ENCODE results near the gene NAA20.

The NAA20 gene

GRCh38 chr20:20070871-20071726, 53.9 kb downstream of the NAA20 start:
- Histone ChIP-seq H3K9me3 (ENCODE audit: control insufficient read depth in 2 of 2, low read length in 2 of 2) (no peaks in the 10 kb centered on the region), H3K36me3 (ENCODE audit: control insufficient read depth in 2 of 2, insufficient read depth in 2 of 2, low read length in 2 of 2) (no peaks in the 10 kb centered on the region), H3K4me1 (ENCODE audit: control insufficient read depth in 2 of 2, insufficient read depth in 2 of 2, low read length in 2 of 2) (no peaks in the 10 kb centered on the region), H3K9ac (ENCODE audit: low read depth in 1 of 2, low read length in 2 of 2) (no peak overlapping the region), H3K27me3 (ENCODE audit: control insufficient read depth in 2 of 2, insufficient read depth in 2 of 2, low read length in 2 of 2) (peaks cover 5 to 8% of the 10 kb centered on the region in 2 donors), H3K27ac (ENCODE audit: low read depth in 2 of 2, low read length in 2 of 2) (no peak overlapping the region), H3K4me3 (ENCODE audit: low read length in 2 of 2) (no peak overlapping the region)

GRCh38 chr20:20073801-20074371, 56.7 kb downstream of the NAA20 start:
- Histone ChIP-seq H3K9me3 (ENCODE audit: control insufficient read depth in 2 of 2, low read length in 2 of 2) (no peaks in the 10 kb centered on the region), H3K9ac (ENCODE audit: low read depth in 1 of 2, low read length in 2 of 2) (no peak overlapping the region), H3K4me1 (ENCODE audit: control insufficient read depth in 2 of 2, insufficient read depth in 2 of 2, low read length in 2 of 2) (no peaks in the 10 kb centered on the region), H3K27ac (ENCODE audit: low read depth in 2 of 2, low read length in 2 of 2) (no peak overlapping the region), H3K36me3 (ENCODE audit: control insufficient read depth in 2 of 2, insufficient read depth in 2 of 2, low read length in 2 of 2) (no peaks in the 10 kb centered on the region), H3K27me3 (ENCODE audit: control insufficient read depth in 2 of 2, insufficient read depth in 2 of 2, low read length in 2 of 2) (peaks cover 5 to 9% of the 10 kb centered on the region in 2 donors), H3K4me3 (ENCODE audit: low read length in 2 of 2) (no peak overlapping the region)

- Histone ChIP-seq H3K9ac (ENCODE audit: low read depth in 1 of 2, low read length in 2 of 2) (no peak overlapping the region), H3K27ac (ENCODE audit: low read depth in 2 of 2, low read length in 2 of 2) (no peak overlapping the region), H3K9me3 (ENCODE audit: control insufficient read depth in 2 of 2, low read length in 2 of 2) (no peaks in the 10 kb centered on the region), H3K4me1 (ENCODE audit: control insufficient read depth in 2 of 2, insufficient read depth in 2 of 2, low read length in 2 of 2) (no peaks in the 10 kb centered on the region), H3K36me3 (ENCODE audit: control insufficient read depth in 2 of 2, insufficient read depth in 2 of 2, low read length in 2 of 2) (no peaks in the 10 kb centered on the region), H3K27me3 (ENCODE audit: control insufficient read depth in 2 of 2, insufficient read depth in 2 of 2, low read length in 2 of 2) (peaks cover 5 to 9% of the 10 kb centered on the region in 2 donors), H3K4me3 (ENCODE audit: low read length in 2 of 2) (no peak overlapping the region)
These were observed 57.9 kb downstream of the NAA20 start for GRCh38 chr20:20075032-20075431.

- no peaks in the 10 kb centered on the region for H3K9me3 ChIP-seq (ENCODE audit: control insufficient read depth in 2 of 2, low read length in 2 of 2)
- no peak overlapping the region for H3K4me3 ChIP-seq (ENCODE audit: low read length in 2 of 2)
- no peak overlapping the region for H3K9ac ChIP-seq (ENCODE audit: low read depth in 1 of 2, low read length in 2 of 2)
- no peaks in the 10 kb centered on the region for H3K36me3 ChIP-seq (ENCODE audit: control insufficient read depth in 2 of 2, insufficient read depth in 2 of 2, low read length in 2 of 2)
- no peaks in the 10 kb centered on the region for H3K4me1 ChIP-seq (ENCODE audit: control insufficient read depth in 2 of 2, insufficient read depth in 2 of 2, low read length in 2 of 2)
- no peak overlapping the region for H3K27ac ChIP-seq (ENCODE audit: low read depth in 2 of 2, low read length in 2 of 2)
- H3K27me3 ChIP-seq (ENCODE audit: control insufficient read depth in 2 of 2, insufficient read depth in 2 of 2, low read length in 2 of 2): peaks cover 5 to 9% of the 10 kb centered on the region in 2 donors
These were observed 59.3 kb downstream of the NAA20 start for GRCh38 chr20:20076297-20077065.

GRCh38 chr20:20078041-20078440, 60.9 kb downstream of the NAA20 start:
- H3K9me3 ChIP-seq (ENCODE audit: control insufficient read depth in 2 of 2, low read length in 2 of 2): no peaks in the 10 kb centered on the region
- H3K9ac ChIP-seq (ENCODE audit: low read depth in 1 of 2, low read length in 2 of 2): no peak overlapping the region
- H3K4me1 ChIP-seq (ENCODE audit: control insufficient read depth in 2 of 2, insufficient read depth in 2 of 2, low read length in 2 of 2): no peaks in the 10 kb centered on the region
- peaks cover 5 to 14% of the 10 kb centered on the region in 2 donors for H3K27me3 ChIP-seq (ENCODE audit: control insufficient read depth in 2 of 2, insufficient read depth in 2 of 2, low read length in 2 of 2)
- H3K4me3 ChIP-seq (ENCODE audit: low read length in 2 of 2): no peak overlapping the region
- H3K36me3 ChIP-seq (ENCODE audit: control insufficient read depth in 2 of 2, insufficient read depth in 2 of 2, low read length in 2 of 2): no peaks in the 10 kb centered on the region
- H3K27ac ChIP-seq (ENCODE audit: low read depth in 2 of 2, low read length in 2 of 2): no peak overlapping the region

- Histone ChIP-seq H3K36me3 (ENCODE audit: control insufficient read depth in 2 of 2, insufficient read depth in 2 of 2, low read length in 2 of 2) (no peaks in the 10 kb centered on the region), H3K4me1 (ENCODE audit: control insufficient read depth in 2 of 2, insufficient read depth in 2 of 2, low read length in 2 of 2) (peaks cover 0 to under 1% of the 10 kb centered on the region in 2 donors), H3K27me3 (ENCODE audit: control insufficient read depth in 2 of 2, insufficient read depth in 2 of 2, low read length in 2 of 2) (peaks cover 0 to 8% of the 10 kb centered on the region in 2 donors), H3K9ac (ENCODE audit: low read depth in 1 of 2, low read length in 2 of 2) (no peak overlapping the region), H3K4me3 (ENCODE audit: low read length in 2 of 2) (no peak overlapping the region), H3K27ac (ENCODE audit: low read depth in 2 of 2, low read length in 2 of 2) (no peak overlapping the region), H3K9me3 (ENCODE audit: control insufficient read depth in 2 of 2, low read length in 2 of 2) (no peaks in the 10 kb centered on the region)
These were observed 62.1 kb downstream of the NAA20 start for GRCh38 chr20:20079102-20079784.

All from mucosa of rectum (tissue), 2 donors.